ENCODE data around the gene PIP5K1A.

GRCh38 chr1:151290709-151291303 is 92.5 kb downstream of the PIP5K1A start:
- TF ChIP-seq CTCF (IDR thresholded peaks at IDR 0.05) (no peak), POLR2A (IDR thresholded peaks at IDR 0.05) (no peak)

All from vagina (tissue), 2 donors.